SK-N-SH (cell line): Measurements from ENCODE around the gene SYNE3. TPM values are rescaled to one million over a fixed set of nuclear protein-coding genes. Genes with fewer than 3 reads are reported as not detected.

Experiments used
- CTCF ChIA-PET: fragments of 300-600, 350-600 bp; formaldehyde crosslinking; extraction: SDS; loops from one replicate; lab custom pipeline; 2021; lab: Yijun Ruan, JAX
- POLR2A ChIA-PET: fragments of 350-600 bp; sonication (Branson Sonifier 250); formaldehyde crosslinking; extraction: SDS; loops from one replicate; lab custom pipeline; 2020; ENCODE audit warnings: antibody characterized with exemption, inconsistent platforms; lab: Yijun Ruan, JAX
- DNase-seq: peaks from one replicate; pipeline ENCODE4 v3.0.0; 2012
- H2AFZ ChIP-seq: fragments of 200-600 bp; sonication (generic); 2 replicates; pipeline ENCODE4 v1.8.1; 2016; ENCODE audit warnings: antibody characterized with exemption, mild to moderate bottlenecking, low read depth
- H3F3A ChIP-seq: fragments of 200-600 bp; sonication (generic); replicated peaks from 2 replicates; pipeline ENCODE3; 2016; ENCODE audit warnings: antibody characterized with exemption, mild to moderate bottlenecking; ENCODE audit not compliant: insufficient read depth
- H3K27ac ChIP-seq, 2 experiments: fragments of 200-500 bp in 1 of 2; fragments of 200-600 bp in 1 of 2; sonication (Bioruptor generic) in 1 of 2; sonication (generic), shearing (Covaris generic) in 1 of 2; 2 replicates each; pipeline versions ENCODE4 v1.5.1 to v1.6.1; 2014 to 2016; ENCODE audit warnings: low read depth in 2 of 2, inconsistent platforms in 1 of 2, low read length in 1 of 2, mild to moderate bottlenecking in 1 of 2, mixed read lengths in 1 of 2
- H3K27me3 ChIP-seq: fragments of 200-600 bp; sonication (generic), shearing (Covaris generic); 2 replicates; pipeline ENCODE4 v1.6.1; 2016; ENCODE audit warnings: mixed run types; ENCODE audit not compliant: insufficient read depth
- H3K36me3 ChIP-seq, 2 experiments: fragments of 200-500 bp in 1 of 2; fragments of 200-600 bp in 1 of 2; sonication (Bioruptor generic) in 1 of 2; sonication (generic) in 1 of 2; replicated peaks in 1 of 2; 2 replicates each; pipeline versions ENCODE3 to v1.5.1; 2014 to 2016; ENCODE audit warnings: low read length in 1 of 2, mild to moderate bottlenecking in 1 of 2; ENCODE audit not compliant: insufficient read depth in 2 of 2, control insufficient read depth in 1 of 2
- H3K4me1 ChIP-seq, 2 experiments: fragments of 200-500 bp in 1 of 2; fragments of 200-600 bp in 1 of 2; sonication (Bioruptor generic) in 1 of 2; sonication (generic), shearing (Covaris generic) in 1 of 2; 2 replicates each; pipeline versions ENCODE4 v1.5.1 to v1.6.1; 2014 to 2016; ENCODE audit warnings: low read depth in 1 of 2, low read length in 1 of 2, mixed run types in 1 of 2; ENCODE audit not compliant: insufficient read depth in 2 of 2, control insufficient read depth in 1 of 2
- H3K4me2 ChIP-seq: fragments of 200-600 bp; sonication (generic), shearing (Covaris generic); 2 replicates; pipeline ENCODE4 v1.6.1; 2017; ENCODE audit warnings: mixed run types
- H3K4me3 ChIP-seq, 2 experiments: fragments of 200-500 bp in 1 of 2; fragments of 200-600 bp in 1 of 2; sonication (Bioruptor generic) in 1 of 2; sonication (generic), shearing (Covaris generic) in 1 of 2; 2 replicates each; pipeline versions ENCODE4 v1.5.1 to v1.8.1; 2014 to 2016; ENCODE audit warnings: low read depth in 2 of 2, inconsistent platforms in 1 of 2, low read length in 1 of 2, mild to moderate bottlenecking in 1 of 2, mixed read lengths in 1 of 2, moderate library complexity in 1 of 2
- H3K79me2 ChIP-seq: fragments of 200-600 bp; sonication (generic); 2 replicates; pipeline ENCODE4 v1.8.1; 2017; ENCODE audit warnings: mild to moderate bottlenecking; ENCODE audit not compliant: insufficient read depth
- H3K9ac ChIP-seq: fragments of 200-600 bp; sonication (generic); 2 replicates; pipeline ENCODE4 v1.6.1; 2017; ENCODE audit warnings: mixed run types
- H3K9me2 ChIP-seq: fragments of 200-600 bp; sonication (generic); 2 replicates; pipeline ENCODE4 v1.6.1; 2017; ENCODE audit warnings: mixed run types
- H3K9me3 ChIP-seq: fragments of 200-600 bp; sonication (generic); 2 replicates; pipeline ENCODE4 v1.6.1; 2017; ENCODE audit warnings: mixed run types, mild to moderate bottlenecking, moderate library complexity
- H4K20me1 ChIP-seq: fragments of 200-600 bp; sonication (generic); 2 replicates; pipeline ENCODE4 v1.6.1; 2017; ENCODE audit warnings: mild to moderate bottlenecking, mixed run types; ENCODE audit not compliant: insufficient read depth
- CHD2 ChIP-seq: fragments of 150-350 bp; IDR thresholded peaks from 2 replicates; pipeline ENCODE4 v1.6.1; 2018; ENCODE audit warnings: low read length; ENCODE audit not compliant: partially characterized antibody
- CTCF ChIP-seq: fragments of 200-600 bp; sonication (generic); IDR thresholded peaks from 2 replicates; pipeline ENCODE4 v1.6.1; 2017; ENCODE audit warnings: antibody characterized with exemption, mild to moderate bottlenecking, moderate library complexity
- EZH2phosphoT487 ChIP-seq: fragments of 200-600 bp; sonication (generic); IDR thresholded peaks from 2 replicates; pipeline ENCODE4 v1.6.1; 2017; ENCODE audit warnings: low read depth, mixed run types, mild to moderate bottlenecking, antibody characterized with exemption, moderate library complexity, borderline replicate concordance
- FOSL2 ChIP-seq: IDR thresholded peaks from 2 replicates; pipeline ENCODE4 v1.4.0; 2012; ENCODE audit warnings: low read depth, mild to moderate bottlenecking, moderate library complexity, borderline replicate concordance
- FOXJ3 ChIP-seq: sonication (generic); formaldehyde crosslinking; IDR thresholded peaks from 2 replicates; pipeline ENCODE4 v1.5.1; 2020; ENCODE audit warnings: mild to moderate bottlenecking, missing genetic modification reagents
- FOXM1 ChIP-seq: IDR thresholded peaks from 2 replicates; pipeline ENCODE4 v1.4.0; 2012; ENCODE audit warnings: low read depth, mild to moderate bottlenecking
- GABPA ChIP-seq: IDR thresholded peaks from 2 replicates; pipeline ENCODE4 v1.4.0; 2012; ENCODE audit warnings: low read depth, mild to moderate bottlenecking
- MAX ChIP-seq: IDR thresholded peaks from 2 replicates; pipeline ENCODE4 v1.4.0; 2012; ENCODE audit warnings: low read depth
- MEF2A ChIP-seq: IDR thresholded peaks from 2 replicates; pipeline ENCODE4 v1.4.0; 2012; ENCODE audit warnings: low read depth, borderline replicate concordance
- NFIC ChIP-seq: IDR thresholded peaks from 2 replicates; pipeline ENCODE4 v1.4.0; 2012; ENCODE audit warnings: borderline replicate concordance
- NRF1 ChIP-seq: IDR thresholded peaks from 2 replicates; pipeline ENCODE4 v1.6.1; 2012; ENCODE audit warnings: low read depth, mild to moderate bottlenecking, low read length
- POLR2AphosphoS5 ChIP-seq: IDR thresholded peaks from 2 replicates; pipeline ENCODE4 v1.6.1; 2012; ENCODE audit warnings: low read depth, low read length
- RCOR1 ChIP-seq: fragments of 150-350 bp; IDR thresholded peaks from 2 replicates; pipeline ENCODE4 v1.6.1; 2017; ENCODE audit warnings: antibody characterized with exemption, low read length
- SIN3A ChIP-seq: IDR thresholded peaks from 2 replicates; pipeline ENCODE4 v1.6.1; 2012; ENCODE audit warnings: low read depth, mild to moderate bottlenecking, low read length, moderate library complexity, borderline replicate concordance
- TEAD4 ChIP-seq: IDR thresholded peaks from 2 replicates; pipeline ENCODE4 v1.4.0; 2012; ENCODE audit warnings: mild to moderate bottlenecking, borderline replicate concordance; ENCODE audit not compliant: insufficient read depth
- USF1 ChIP-seq: IDR thresholded peaks from 2 replicates; pipeline ENCODE4 v1.4.0; 2012; ENCODE audit warnings: low read depth, borderline replicate concordance
- YY1 ChIP-seq: IDR thresholded peaks from 2 replicates; pipeline ENCODE4 v1.4.0; 2012; ENCODE audit warnings: low read depth, mild to moderate bottlenecking
- WGBS: methylation state at CpG from one replicate; pipeline ENCODE4 v1.1.6; 2017; ENCODE audit warnings: low lambda C conversion rate; 5-methylcytosine and 5-hydroxymethylcytosine counted together
- polyA plus RNA-seq, 3 experiments: library from polyadenylated mRNA; depleted of rRNA; stranded (reverse); fragments of >200 nt; gene quantifications; 2 replicates each; pipeline ENCODE4 v1.2.3, GENCODE V29; 2012
- TF ChIP-seq, protein P1 (sequence below): fragments of 150-350 bp; IDR thresholded peaks from 2 replicates; pipeline ENCODE4 v1.6.1; 2017; ENCODE audit warnings: antibody characterized with exemption, low read length, low read depth, borderline replicate concordance
- TF ChIP-seq, protein P2 (sequence below): IDR thresholded peaks from 2 replicates; pipeline ENCODE4 v1.4.0; 2012; ENCODE audit warnings: low read depth, borderline replicate concordance

The SYNE3 gene
- polyA plus RNA-seq, 1 of the 3 experiments (the other 2 are of a cell fraction), result 2.0 TPM

GRCh38 chr14:95471476-95471875 lies 45.0 kb downstream of the SYNE3 start:
- no peaks in the 10 kb centered on the region for H3K79me2 ChIP-seq
- CTCF ChIA-PET, result interaction anchor here (1.1 to 1.3 kb wide), 2 partner anchors 10 to 63 kb away, joined by 3 to 4 read pairs; partner anchors contain the start of gene GLRX5
- H3K9me3 ChIP-seq, result no peaks in the 10 kb centered on the region
- no peaks in the 10 kb centered on the region for H3F3A ChIP-seq
- no peak overlapping the region for H3K9ac ChIP-seq
- DNase-seq, result no peak
- no peaks in the 10 kb centered on the region for H3K9me2 ChIP-seq
- POLR2A ChIA-PET, result no interaction called here
- H3K36me3 ChIP-seq, result peaks cover 0 to 2% of the 10 kb centered on the region in 2 experiments
- WGBS, result 89% methylated on average over 7 of the region's 7 CpGs
- TF ChIP-seq MEF2A (no peak), FOSL2 (no peak), MAX (no peak), USF1 (no peak), SIN3A (no peak), FOXM1 (no peak), FOXJ3 (CRISPR knock-in tag) (no peak), EZH2phosphoT487 (no peak), POLR2AphosphoS5 (no peak), NFIC (no peak), CHD2 (no peak)
- TF ChIP-seq, protein P1, sequence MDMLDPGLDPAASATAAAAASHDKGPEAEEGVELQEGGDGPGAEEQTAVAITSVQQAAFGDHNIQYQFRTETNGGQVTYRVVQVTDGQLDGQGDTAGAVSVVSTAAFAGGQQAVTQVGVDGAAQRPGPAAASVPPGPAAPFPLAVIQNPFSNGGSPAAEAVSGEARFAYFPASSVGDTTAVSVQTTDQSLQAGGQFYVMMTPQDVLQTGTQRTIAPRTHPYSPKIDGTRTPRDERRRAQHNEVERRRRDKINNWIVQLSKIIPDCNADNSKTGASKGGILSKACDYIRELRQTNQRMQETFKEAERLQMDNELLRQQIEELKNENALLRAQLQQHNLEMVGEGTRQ, result no peak
- H3K4me1 ChIP-seq, result peaks cover 0 to 17% of the 10 kb centered on the region in 2 experiments; a peak in 1 of 4 replicates
- H4K20me1 ChIP-seq, result no peaks in the 10 kb centered on the region
- no peak overlapping the region for H3K27ac ChIP-seq
- no peak overlapping the region for H3K4me3 ChIP-seq
- H2AFZ ChIP-seq, result no peak overlapping the region
- no peak overlapping the region for H3K4me2 ChIP-seq
- H3K27me3 ChIP-seq, result no peaks in the 10 kb centered on the region

DNA sequence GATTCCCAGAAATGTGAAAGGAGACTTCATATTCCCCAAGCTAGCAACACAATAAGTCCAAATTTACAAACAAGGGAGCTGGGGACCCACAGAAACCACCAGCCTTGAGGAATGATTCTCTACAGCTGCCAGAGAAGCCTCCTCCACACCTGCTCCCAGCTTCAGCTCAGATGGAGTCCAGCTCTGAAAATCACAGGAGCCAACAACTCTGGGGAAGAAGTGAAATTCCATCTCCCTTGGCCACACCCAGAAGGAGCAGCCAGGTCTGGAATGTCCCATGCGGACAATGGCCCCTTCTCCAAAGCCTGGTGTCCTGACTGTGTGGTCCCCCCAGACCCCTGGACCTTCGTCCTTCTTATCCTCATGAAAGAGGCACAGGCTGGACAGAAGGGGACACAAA lies 45.4 kb downstream of the SYNE3 start:
- Histone ChIP-seq H4K20me1 (no peaks in the 10 kb centered on the region), H3K9ac (no peak overlapping the region), H3K4me1 (peaks cover 0 to 17% of the 10 kb centered on the region in 2 experiments; a peak in 1 of 4 replicates), H3K27me3 (no peaks in the 10 kb centered on the region), H2AFZ (no peak overlapping the region), H3K79me2 (no peaks in the 10 kb centered on the region), H3F3A (no peaks in the 10 kb centered on the region), H3K36me3 (peaks cover 0 to 2% of the 10 kb centered on the region in 2 experiments), H3K27ac (no peak overlapping the region), H3K9me2 (no peaks in the 10 kb centered on the region), H3K4me3 (no peak overlapping the region), H3K9me3 (no peaks in the 10 kb centered on the region), H3K4me2 (no peak overlapping the region)
- ChIA-PET POLR2A (no interaction called here), CTCF (interaction anchor here (1.1 to 1.3 kb wide), 2 partner anchors 9 to 64 kb away, joined by 3 to 4 read pairs; partner anchors contain the start of gene GLRX5)
- no peak for DNase-seq
- WGBS, result 94% methylated on average over 2 of the region's 2 CpGs
- TF ChIP-seq NRF1, result no peak
- TF ChIP-seq RCOR1, result no peak
- no peak for TF ChIP-seq NFIC
- no peak for TF ChIP-seq GABPA
- no peak for TF ChIP-seq EZH2phosphoT487
- TF ChIP-seq USF1, result no peak
- TF ChIP-seq, protein P2, sequence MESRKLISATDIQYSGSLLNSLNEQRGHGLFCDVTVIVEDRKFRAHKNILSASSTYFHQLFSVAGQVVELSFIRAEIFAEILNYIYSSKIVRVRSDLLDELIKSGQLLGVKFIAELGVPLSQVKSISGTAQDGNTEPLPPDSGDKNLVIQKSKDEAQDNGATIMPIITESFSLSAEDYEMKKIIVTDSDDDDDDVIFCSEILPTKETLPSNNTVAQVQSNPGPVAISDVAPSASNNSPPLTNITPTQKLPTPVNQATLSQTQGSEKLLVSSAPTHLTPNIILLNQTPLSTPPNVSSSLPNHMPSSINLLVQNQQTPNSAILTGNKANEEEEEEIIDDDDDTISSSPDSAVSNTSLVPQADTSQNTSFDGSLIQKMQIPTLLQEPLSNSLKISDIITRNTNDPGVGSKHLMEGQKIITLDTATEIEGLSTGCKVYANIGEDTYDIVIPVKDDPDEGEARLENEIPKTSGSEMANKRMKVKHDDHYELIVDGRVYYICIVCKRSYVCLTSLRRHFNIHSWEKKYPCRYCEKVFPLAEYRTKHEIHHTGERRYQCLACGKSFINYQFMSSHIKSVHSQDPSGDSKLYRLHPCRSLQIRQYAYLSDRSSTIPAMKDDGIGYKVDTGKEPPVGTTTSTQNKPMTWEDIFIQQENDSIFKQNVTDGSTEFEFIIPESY, result no peak
- no peak for TF ChIP-seq TEAD4
- TF ChIP-seq CTCF, result no peak
- TF ChIP-seq, protein P1, result no peak
- TF ChIP-seq YY1, result no peak
- TF ChIP-seq FOSL2, result no peak
